Right lobe of liver (tissue), 6 donors: Measurements from ENCODE around the gene MMP21. TPM values are rescaled to one million over a fixed set of nuclear protein-coding genes. Genes with fewer than 3 reads are reported as not detected.

Experiments used
- ATAC-seq, 4 donors: fragments of 200-7000 bp; cut with Tn5 transposase; one replicate each; pipeline ENCODE4 v1.9.1; 2020; ENCODE audit warnings: mild to moderate bottlenecking in 4 of 4, moderate library complexity in 4 of 4
- DNase-seq, 3 donors: peaks; one replicate each; pipeline ENCODE4 v3.0.0-alpha.2; 2020
- H3K27ac ChIP-seq, 3 donors: fragments of 200-600 bp; one replicate each; pipeline ENCODE4 v1.8.0; 2022
- H3K27me3 ChIP-seq, 2 donors: fragments of 200-600 bp; one replicate each; pipeline ENCODE4 v1.8.0; 2022
- H3K36me3 ChIP-seq, 4 donors: fragments of 200-600 bp; sonication (generic) in 1 of 4; one replicate each; pipeline versions ENCODE4 v1.5.1 to v1.8.0; 2017 to 2022; ENCODE audit warnings: control low read depth in 1 of 4
- H3K4me1 ChIP-seq, 4 donors: fragments of 200-600 bp; sonication (generic) in 1 of 4; one replicate each; pipeline versions ENCODE4 v1.5.1 to v1.8.0; 2017 to 2022; ENCODE audit warnings: control low read depth in 1 of 4
- H3K4me3 ChIP-seq, 3 donors: fragments of 200-600 bp; one replicate each; pipeline ENCODE4 v1.8.0; 2022
- H3K9me3 ChIP-seq, 4 donors: fragments of 200-600 bp; sonication (generic) in 1 of 4; one replicate each; pipeline versions ENCODE4 v1.5.1 to v1.8.0; 2017 to 2022; ENCODE audit warnings: control low read depth in 1 of 4
- CTCF ChIP-seq, 4 donors: fragments of 200-600 bp in 3 of 4; fragments of 450-650 bp in 1 of 4; IDR thresholded peaks; one replicate each; pipeline versions ENCODE4 v1.5.1 to v1.8.0; 2016 to 2022; ENCODE audit warnings: antibody characterized with exemption in 4 of 4, mild to moderate bottlenecking in 2 of 4
- POLR2A ChIP-seq: fragments of 450-650 bp; IDR thresholded peaks from one replicate; pipeline ENCODE4 v1.6.1; 2017; ENCODE audit warnings: antibody characterized with exemption, mild to moderate bottlenecking
- WGBS: methylation state at CpG from one replicate; pipeline ENCODE4 v1.1.6; 2018; ENCODE audit warnings: low coverage, low lambda C conversion rate; ENCODE audit not compliant: insufficient coverage; ENCODE audit errors: missing lambda C conversion rate; 5-methylcytosine and 5-hydroxymethylcytosine counted together
- intact Hi-C, 2 donors: fragments of 100-400 bp; cut with DNase I; formaldehyde crosslinking; loops; one replicate each; pipeline versions ENCODE4 v1.11.2 to v1.14.1; 2022
- total RNA-seq, 6 experiments: library from RNA; depleted of rRNA in 2 of 6; stranded (reverse); fragments of >200 nt in 2 of 6; fragmentation: NEBNext Ultra II Directional in 3 of 6; extraction: Animal tissue kit (Norgen Biotek cat#: 25700) in 3 of 6; gene quantifications; one replicate each; pipeline versions ENCODE4 v1.1.0 to v1.2.4, GENCODE V29; 2016 to 2023
- donor health status: DM: no; HTN: yes; CAD: no.
- donor health status: DM: no; HTN: no; CAD: no.
- donor health status: DM: no; HTN: no; CAD: no.
- donor health status: DM: no; HTN: yes; CAD: no.
- donor health status: DM: no; HTN: yes; CAD: no.

Gene MMP21
- total RNA-seq, 6 experiments from 2014 or later = 0.10 to 0.25 (median 0.14) TPM; not detected in 1

GRCh38 chr10:125738206-125738605, 37.4 kb downstream of the MMP21 start:
- H3K27me3 ChIP-seq = no peaks in the 10 kb centered on the region
- H3K36me3 ChIP-seq = peaks cover 0 to 88% (median 44%) of the 10 kb centered on the region in 4 donors
- H3K4me1 ChIP-seq = no peaks in the 10 kb centered on the region
- ATAC-seq (no peak), DNase-seq (no peak)
- intact Hi-C loops = no loop called here
- no peak overlapping the region for H3K4me3 ChIP-seq
- no peak for TF ChIP-seq CTCF (IDR thresholded peaks at IDR 0.05)
- no peak for TF ChIP-seq POLR2A
- 95% methylated on average over 5 of the region's 5 CpGs for WGBS
- H3K27ac ChIP-seq = no peak overlapping the region
- H3K9me3 ChIP-seq = no peaks in the 10 kb centered on the region

- intact Hi-C loops = no loop called here
- Histone ChIP-seq H3K27me3 (no peaks in the 10 kb centered on the region), H3K27ac (no peak overlapping the region), H3K9me3 (no peaks in the 10 kb centered on the region), H3K4me1 (no peaks in the 10 kb centered on the region), H3K36me3 (peaks cover 0 to 98% (median 45%) of the 10 kb centered on the region in 4 donors), H3K4me3 (no peak overlapping the region)
- TF ChIP-seq POLR2A = no peak
- no peak for TF ChIP-seq CTCF (IDR thresholded peaks at IDR 0.05)
- DNase-seq (no peak), ATAC-seq (no peak)
- 88% methylated on average over 1 of the region's 1 CpG for WGBS
Observed at GRCh38 chr10:125734823-125735222, 40.8 kb downstream of the MMP21 start.

GRCh38 chr10:125734148-125734547, 41.5 kb downstream of the MMP21 start:
- intact Hi-C loops = no loop called here

GRCh38 chr10:125727436-125727835, 48.2 kb downstream of the MMP21 start:
- H3K4me1 ChIP-seq = no peaks in the 10 kb centered on the region
- H3K9me3 ChIP-seq = no peaks in the 10 kb centered on the region
- ATAC-seq (no peak), DNase-seq (no peak)
- H3K36me3 ChIP-seq = peaks cover 0 to 87% (median 48%) of the 10 kb centered on the region in 4 donors
- 60% methylated on average over 3 of the region's 3 CpGs for whole genome bisulfite sequencing
- intact Hi-C loops = no loop called here
- no peak for TF ChIP-seq POLR2A
- H3K27me3 ChIP-seq = no peaks in the 10 kb centered on the region
- H3K4me3 ChIP-seq = no peak overlapping the region
- no peak overlapping the region for H3K27ac ChIP-seq

More at GRCh38 chr10:125734148-125734547, 41.5 kb downstream of the MMP21 start:
- Histone ChIP-seq H3K4me1 (no peaks in the 10 kb centered on the region), H3K36me3 (peaks cover 0 to 98% (median 51%) of the 10 kb centered on the region in 4 donors), H3K4me3 (no peak overlapping the region), H3K27ac (no peak overlapping the region), H3K9me3 (no peaks in the 10 kb centered on the region), H3K27me3 (no peaks in the 10 kb centered on the region)
- no peak for ATAC-seq
- TF ChIP-seq POLR2A (no peak), CTCF (IDR thresholded peaks at IDR 0.05) (no peak)
- 100% methylated on average over 1 of the region's 1 CpG for WGBS
- no peak for DNase-seq

- no peak for DNase-seq
- WGBS = over 99% methylated on average over 7 of the region's 7 CpGs
Observed at GRCh38 chr10:125726914-125727313, 48.7 kb downstream of the MMP21 start.

More at GRCh38 chr10:125726914-125727313, 48.7 kb downstream of the MMP21 start:
- Histone ChIP-seq H3K27ac (no peak overlapping the region), H3K9me3 (no peaks in the 10 kb centered on the region), H3K27me3 (no peaks in the 10 kb centered on the region), H3K36me3 (peaks cover 0 to 87% (median 47%) of the 10 kb centered on the region in 4 donors), H3K4me3 (no peak overlapping the region), H3K4me1 (no peaks in the 10 kb centered on the region)
- intact Hi-C loops = no loop called here
- ATAC-seq = no peak
- TF ChIP-seq POLR2A (no peak), CTCF (IDR thresholded peaks at IDR 0.05) (no peak)
